ENCODE data around the gene PTGER4. TPM values are rescaled to one million over a fixed set of nuclear protein-coding genes. Genes with fewer than 3 reads are reported as not detected.

The PTGER4 gene
- total and polyA plus RNA-seq, 2 of the 8 experiments (the other 6 are each of a cell fraction or from before 2014, with no cell fraction given), result 0.76 to 1.2 TPM

- Histone ChIP-seq H2BK15ac (ENCODE audit: low read length) (no peak overlapping the region), H3K23ac (ENCODE audit: insufficient read length) (no peak overlapping the region), H4K8ac (ENCODE audit: extremely low read depth, insufficient read depth, low read length) (no peak overlapping the region), H3K9me3 (ENCODE audit: insufficient read depth in 2 of 2, low read depth in 1 of 2, low read length in 1 of 2) (no peaks in the 10 kb centered on the region; a peak in 1 of 4 replicates), H2BK5ac (ENCODE audit: low read depth, low read length) (no peak overlapping the region), H3K56ac (replicated peaks; ENCODE audit: insufficient read length, low read depth, low read length) (no peak overlapping the region), H3K36me3 (ENCODE audit: control insufficient read depth in 2 of 4, insufficient read depth in 4 of 4, low read length in 3 of 4) (no peaks in the 10 kb centered on the region), H2AK5ac (ENCODE audit: low read depth, low read length) (no peak overlapping the region), H3K4me2 (ENCODE audit: insufficient read depth in 1 of 2, low read depth in 2 of 2, low read length in 2 of 2) (no peak overlapping the region), H3K9ac (replicated peaks in 1 of 4; ENCODE audit: extremely low read depth in 1 of 4, low read depth in 3 of 4, low read length in 3 of 4) (no peak overlapping the region), H3K4me1 (replicated peaks in 1 of 4; ENCODE audit: control insufficient read depth in 3 of 4, insufficient read depth in 4 of 4, low read length in 3 of 4) (peaks cover 0 to 18% (median 10%) of the 10 kb centered on the region in 4 experiments; a peak in 6 of 7 replicates), H3K27me3 (replicated peaks in 1 of 4; ENCODE audit: control insufficient read depth in 3 of 4, extremely low read depth in 1 of 4, insufficient read depth in 3 of 4, low read length in 3 of 4) (peaks cover 23 to 38% (median 29%) of the 10 kb centered on the region in 4 experiments), H4K5ac (ENCODE audit: insufficient read length, low read depth, low read length) (no peak overlapping the region), H2BK20ac (ENCODE audit: low read length) (no peak overlapping the region), H3K23me2 (ENCODE audit: low read depth, low read length) (peaks cover 21% of the 10 kb centered on the region), H3K79me1 (ENCODE audit: low read depth, low read length) (no peaks in the 10 kb centered on the region), H4K20me1 (replicated peaks in 1 of 2; ENCODE audit: control insufficient read depth in 1 of 2, insufficient read depth in 2 of 2, low read length in 2 of 2) (peaks cover 3 to 5% of the 10 kb centered on the region in 2 experiments), H2AFZ (ENCODE audit: low read length) (no peak overlapping the region), H3K27ac (ENCODE audit: low read depth, low read length) (no peak overlapping the region), H2BK12ac (ENCODE audit: low read depth, low read length) (no peak overlapping the region), H3K4me3 (ENCODE audit: extremely low read depth in 1 of 4, insufficient read depth in 2 of 4, low read depth in 3 of 4, low read length in 4 of 4) (no peak overlapping the region), H3K4ac (replicated peaks; ENCODE audit: insufficient read length, low read depth, low read length) (no peak overlapping the region), H3K14ac (ENCODE audit: insufficient read length) (no peak overlapping the region), H3K79me2 (ENCODE audit: control insufficient read depth in 1 of 2, insufficient read depth in 2 of 2, low read length in 2 of 2) (no peaks in the 10 kb centered on the region), H4K91ac (replicated peaks; ENCODE audit: insufficient read length, low read length) (no peak overlapping the region), H2BK120ac (replicated peaks; ENCODE audit: low read depth, low read length) (no peak overlapping the region), H3K18ac (ENCODE audit: extremely low read depth, low read length) (no peak overlapping the region)
- CTCF ChIA-PET (ENCODE audit: partially characterized antibody), result interaction anchor here (1.5 to 4.6 kb wide), 5 partner anchors 52 to 969 kb away, joined by 3 to 32 read pairs (median 4); no protein-coding TSS in a partner anchor
- POLR2A ChIA-PET (ENCODE audit: partially characterized antibody), result no interaction called here
- 90% methylated on average over 1 of the region's 1 CpG; no CpG with 5 or more reads in 1 of the 2 experiments for WGBS, 2 experiments (ENCODE audit: extremely low coverage in 1 of 2, insufficient coverage in 1 of 2, insufficient read length in 1 of 2, insufficient replicate concordance in 2 of 2, low coverage in 1 of 2, low lambda C conversion rate in 2 of 2, missing lambda C conversion rate in 1 of 2)
- FAIRE-seq (no peak), DNase-seq (ENCODE audit: low read depth in 1 of 2, low spot score in 2 of 2) (no peak)
- TF ChIP-seq CBX8 (IDR thresholded peaks at IDR 0.05; ENCODE audit: borderline replicate concordance, low read depth, low read length), result no peak
- no peak for TF ChIP-seq TBP (IDR thresholded peaks at IDR 0.05; ENCODE audit: low read depth, low read length)
- no peak for TF ChIP-seq SP2 (IDR thresholded peaks at IDR 0.05; ENCODE audit: low read length)
- no peak for TF ChIP-seq RXRA (IDR thresholded peaks at IDR 0.05; ENCODE audit: insufficient read depth, low read depth, low read length)
- TF ChIP-seq KDM5A (IDR thresholded peaks at IDR 0.05; ENCODE audit: low read length), result no peak
- TF ChIP-seq CTCF (IDR thresholded peaks at IDR 0.05; ENCODE audit: control extremely low read depth in 1 of 3, insufficient read depth in 1 of 3, low read depth in 1 of 3, low read length in 3 of 3), result no peak
- TF ChIP-seq JUND (IDR thresholded peaks at IDR 0.05; ENCODE audit: low read length), result no peak
These were observed 3.6 kb downstream of the PTGER4 start for GRCh38 chr5:40683305-40683704.
